Neural cell (in vitro differentiated cells): Measurements from ENCODE around the gene ADRA1B. TPM values are rescaled to one million over a fixed set of nuclear protein-coding genes. Genes with fewer than 3 reads are reported as not detected.

Experiments
- H2AFZ ChIP-seq: fragments of 200-600, 300-800 bp; sonication (generic), shearing (Covaris generic); 2 replicates; pipeline ENCODE4 v1.6.0; 2014; ENCODE audit warnings: low read depth, mild to moderate bottlenecking, antibody characterized with exemption, low read length, moderate library complexity
- H3F3A ChIP-seq: fragments of 200-600 bp; shearing (Covaris generic); 2 replicates; pipeline ENCODE4 v1.6.1; 2016; ENCODE audit warnings: mild to moderate bottlenecking, moderate library complexity, mixed read lengths, antibody characterized with exemption, low read length; ENCODE audit not compliant: insufficient read depth, poor library complexity, severe bottlenecking
- H3K27ac ChIP-seq: fragments of 200-600, 300-800 bp; sonication (generic), shearing (Covaris generic); 2 replicates; pipeline ENCODE4 v1.5.1; 2014; ENCODE audit warnings: mild to moderate bottlenecking, low read length, moderate library complexity
- H3K27me3 ChIP-seq: fragments of 300-800, 200-600 bp; sonication (generic), shearing (Covaris generic); 2 replicates; pipeline ENCODE4 v1.6.0; 2014; ENCODE audit warnings: mild to moderate bottlenecking, low read depth, low read length, moderate library complexity; ENCODE audit not compliant: insufficient read depth
- H3K36me3 ChIP-seq: fragments of 300-800, 200-600 bp; sonication (generic), shearing (Covaris generic); 2 replicates; pipeline ENCODE4 v1.5.1; 2014; ENCODE audit warnings: mild to moderate bottlenecking, antibody characterized with exemption, low read length, moderate library complexity; ENCODE audit not compliant: insufficient read depth
- H3K4me2 ChIP-seq: fragments of 300-800, 200-600 bp; sonication (generic), shearing (Covaris generic); 2 replicates; pipeline ENCODE4 v1.6.0; 2014; ENCODE audit warnings: mild to moderate bottlenecking, low read length
- H3K4me3 ChIP-seq: fragments of 300-800, 200-600 bp; sonication (generic), shearing (Covaris generic); 2 replicates; pipeline ENCODE4 v1.5.1; 2014; ENCODE audit warnings: mild to moderate bottlenecking, low read length, moderate library complexity
- H3K79me2 ChIP-seq: fragments of 200-600 bp; shearing (Covaris generic); replicated peaks from 2 replicates; pipeline ENCODE4 v1.6.0; 2014; ENCODE audit warnings: mild to moderate bottlenecking, low read length, moderate library complexity; ENCODE audit not compliant: insufficient read depth
- H3K9ac ChIP-seq: fragments of 300-800, 200-600 bp; sonication (generic), shearing (Covaris generic); 2 replicates; pipeline ENCODE4 v1.6.1; 2016; ENCODE audit warnings: mild to moderate bottlenecking, low read length, mixed read lengths
- H3K9me2 ChIP-seq: fragments of 200-600 bp; shearing (Covaris generic); 2 replicates; pipeline ENCODE4 v1.6.1; 2016; ENCODE audit warnings: mild to moderate bottlenecking, low read length, mixed read lengths; ENCODE audit not compliant: insufficient read depth
- H3K9me3 ChIP-seq: fragments of 200-600, 300-800 bp; sonication (generic), shearing (Covaris generic); 2 replicates; pipeline ENCODE4 v1.6.1; 2016; ENCODE audit warnings: mild to moderate bottlenecking, mixed run types, low read length, moderate library complexity, mixed read lengths
- H4K20me1 ChIP-seq: fragments of 200-600 bp; shearing (Covaris generic); 2 replicates; pipeline ENCODE4 v1.6.1; 2016; ENCODE audit warnings: mild to moderate bottlenecking, mixed run types; ENCODE audit not compliant: insufficient read depth
- EP300 ChIP-seq: fragments of 450-650 bp; conservative IDR thresholded peaks from 2 replicates; pipeline ENCODE4 v1.6.1; 2014; ENCODE audit warnings: antibody characterized with exemption, mild to moderate bottlenecking, moderate library complexity; ENCODE audit not compliant: poor library complexity, severe bottlenecking
- EZH2 ChIP-seq: fragments of 200-600, 300-800 bp; shearing (Covaris generic), sonication (generic); IDR thresholded peaks from 2 replicates; pipeline ENCODE4 v1.6.1; 2014; ENCODE audit warnings: antibody characterized with exemption, low read length, borderline replicate concordance, mild to moderate bottlenecking; ENCODE audit not compliant: insufficient read depth, poor library complexity, severe bottlenecking
- MXI1 ChIP-seq: fragments of 450-650 bp; conservative IDR thresholded peaks from 2 replicates; pipeline ENCODE4 v1.6.1; 2014; ENCODE audit warnings: antibody characterized with exemption, mild to moderate bottlenecking; ENCODE audit not compliant: poor library complexity, severe bottlenecking
- POLR2AphosphoS5 ChIP-seq: IDR thresholded peaks from 2 replicates; pipeline ENCODE4 v1.6.1; 2012
- RAD21 ChIP-seq: fragments of 450-650 bp; conservative IDR thresholded peaks from 2 replicates; pipeline ENCODE4 v1.6.1; 2014; ENCODE audit warnings: antibody characterized with exemption, mild to moderate bottlenecking, moderate library complexity
- SMC3 ChIP-seq: fragments of 450-650 bp; conservative IDR thresholded peaks from 2 replicates; pipeline ENCODE4 v1.6.1; 2014; ENCODE audit warnings: antibody characterized with exemption, mild to moderate bottlenecking, moderate library complexity; ENCODE audit not compliant: poor library complexity
- TAF1 ChIP-seq: IDR thresholded peaks from 2 replicates; pipeline ENCODE4 v1.6.1; 2012; ENCODE audit warnings: low read depth
- polyA plus RNA-seq: library from polyadenylated mRNA; depleted of rRNA; stranded (reverse); fragments of >200 nt; gene quantifications from 2 replicates; pipeline ENCODE4 v1.2.3, GENCODE V29; 2014
- TF ChIP-seq, protein P1 (sequence below): fragments of 450-650 bp; IDR thresholded peaks from 2 replicates; pipeline ENCODE4 v1.5.1; 2014; ENCODE audit warnings: antibody characterized with exemption, mild to moderate bottlenecking, moderate library complexity; ENCODE audit not compliant: poor library complexity, severe bottlenecking
- TF ChIP-seq, protein P2 (sequence below): IDR thresholded peaks from 2 replicates; pipeline ENCODE4 v1.6.1; 2012; ENCODE audit warnings: borderline replicate concordance

ADRA1B gene
- polyA plus RNA-seq, 1 donor from 2014 or later: 1.1 TPM

DNA sequence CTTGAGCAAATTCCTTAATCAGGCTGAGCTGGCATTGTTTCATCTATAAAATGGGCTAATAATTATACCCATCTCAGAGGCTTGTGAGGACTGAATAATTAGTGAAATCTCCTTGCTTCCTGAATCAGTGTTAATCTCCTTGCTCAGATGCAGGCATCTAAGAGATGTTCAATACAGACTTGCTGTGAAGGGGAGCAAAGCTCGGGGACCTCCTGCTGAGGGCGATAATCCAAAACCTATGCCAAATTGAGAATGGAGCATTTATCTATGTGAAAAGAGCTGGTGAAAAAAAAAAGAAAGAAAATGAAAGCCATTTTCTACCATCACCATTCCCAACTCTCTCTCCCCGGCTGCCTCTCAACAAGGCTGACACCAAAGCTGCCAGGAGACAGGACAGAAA lies 37.3 kb downstream of the ADRA1B start:
- TF ChIP-seq EZH2 (no peak), MXI1 (no peak), POLR2AphosphoS5 (no peak), SMC3 (no peak), RAD21 (no peak), EP300 (no peak)
- TF ChIP-seq, protein P1, sequence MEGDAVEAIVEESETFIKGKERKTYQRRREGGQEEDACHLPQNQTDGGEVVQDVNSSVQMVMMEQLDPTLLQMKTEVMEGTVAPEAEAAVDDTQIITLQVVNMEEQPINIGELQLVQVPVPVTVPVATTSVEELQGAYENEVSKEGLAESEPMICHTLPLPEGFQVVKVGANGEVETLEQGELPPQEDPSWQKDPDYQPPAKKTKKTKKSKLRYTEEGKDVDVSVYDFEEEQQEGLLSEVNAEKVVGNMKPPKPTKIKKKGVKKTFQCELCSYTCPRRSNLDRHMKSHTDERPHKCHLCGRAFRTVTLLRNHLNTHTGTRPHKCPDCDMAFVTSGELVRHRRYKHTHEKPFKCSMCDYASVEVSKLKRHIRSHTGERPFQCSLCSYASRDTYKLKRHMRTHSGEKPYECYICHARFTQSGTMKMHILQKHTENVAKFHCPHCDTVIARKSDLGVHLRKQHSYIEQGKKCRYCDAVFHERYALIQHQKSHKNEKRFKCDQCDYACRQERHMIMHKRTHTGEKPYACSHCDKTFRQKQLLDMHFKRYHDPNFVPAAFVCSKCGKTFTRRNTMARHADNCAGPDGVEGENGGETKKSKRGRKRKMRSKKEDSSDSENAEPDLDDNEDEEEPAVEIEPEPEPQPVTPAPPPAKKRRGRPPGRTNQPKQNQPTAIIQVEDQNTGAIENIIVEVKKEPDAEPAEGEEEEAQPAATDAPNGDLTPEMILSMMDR: no peak
- TF ChIP-seq, protein P2, sequence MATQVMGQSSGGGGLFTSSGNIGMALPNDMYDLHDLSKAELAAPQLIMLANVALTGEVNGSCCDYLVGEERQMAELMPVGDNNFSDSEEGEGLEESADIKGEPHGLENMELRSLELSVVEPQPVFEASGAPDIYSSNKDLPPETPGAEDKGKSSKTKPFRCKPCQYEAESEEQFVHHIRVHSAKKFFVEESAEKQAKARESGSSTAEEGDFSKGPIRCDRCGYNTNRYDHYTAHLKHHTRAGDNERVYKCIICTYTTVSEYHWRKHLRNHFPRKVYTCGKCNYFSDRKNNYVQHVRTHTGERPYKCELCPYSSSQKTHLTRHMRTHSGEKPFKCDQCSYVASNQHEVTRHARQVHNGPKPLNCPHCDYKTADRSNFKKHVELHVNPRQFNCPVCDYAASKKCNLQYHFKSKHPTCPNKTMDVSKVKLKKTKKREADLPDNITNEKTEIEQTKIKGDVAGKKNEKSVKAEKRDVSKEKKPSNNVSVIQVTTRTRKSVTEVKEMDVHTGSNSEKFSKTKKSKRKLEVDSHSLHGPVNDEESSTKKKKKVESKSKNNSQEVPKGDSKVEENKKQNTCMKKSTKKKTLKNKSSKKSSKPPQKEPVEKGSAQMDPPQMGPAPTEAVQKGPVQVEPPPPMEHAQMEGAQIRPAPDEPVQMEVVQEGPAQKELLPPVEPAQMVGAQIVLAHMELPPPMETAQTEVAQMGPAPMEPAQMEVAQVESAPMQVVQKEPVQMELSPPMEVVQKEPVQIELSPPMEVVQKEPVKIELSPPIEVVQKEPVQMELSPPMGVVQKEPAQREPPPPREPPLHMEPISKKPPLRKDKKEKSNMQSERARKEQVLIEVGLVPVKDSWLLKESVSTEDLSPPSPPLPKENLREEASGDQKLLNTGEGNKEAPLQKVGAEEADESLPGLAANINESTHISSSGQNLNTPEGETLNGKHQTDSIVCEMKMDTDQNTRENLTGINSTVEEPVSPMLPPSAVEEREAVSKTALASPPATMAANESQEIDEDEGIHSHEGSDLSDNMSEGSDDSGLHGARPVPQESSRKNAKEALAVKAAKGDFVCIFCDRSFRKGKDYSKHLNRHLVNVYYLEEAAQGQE: no peak
- Histone ChIP-seq H3K27ac (no peak overlapping the region), H3K36me3 (no peaks in the 10 kb centered on the region), H4K20me1 (no peaks in the 10 kb centered on the region), H3K9me3 (no peaks in the 10 kb centered on the region), H3K9me2 (no peaks in the 10 kb centered on the region), H3K27me3 (no peaks in the 10 kb centered on the region), H3K79me2 (no peaks in the 10 kb centered on the region), H3F3A (no peaks in the 10 kb centered on the region), H2AFZ (no peak overlapping the region), H3K9ac (no peak overlapping the region), H3K4me3 (no peak overlapping the region), H3K4me2 (no peak overlapping the region)

DNA sequence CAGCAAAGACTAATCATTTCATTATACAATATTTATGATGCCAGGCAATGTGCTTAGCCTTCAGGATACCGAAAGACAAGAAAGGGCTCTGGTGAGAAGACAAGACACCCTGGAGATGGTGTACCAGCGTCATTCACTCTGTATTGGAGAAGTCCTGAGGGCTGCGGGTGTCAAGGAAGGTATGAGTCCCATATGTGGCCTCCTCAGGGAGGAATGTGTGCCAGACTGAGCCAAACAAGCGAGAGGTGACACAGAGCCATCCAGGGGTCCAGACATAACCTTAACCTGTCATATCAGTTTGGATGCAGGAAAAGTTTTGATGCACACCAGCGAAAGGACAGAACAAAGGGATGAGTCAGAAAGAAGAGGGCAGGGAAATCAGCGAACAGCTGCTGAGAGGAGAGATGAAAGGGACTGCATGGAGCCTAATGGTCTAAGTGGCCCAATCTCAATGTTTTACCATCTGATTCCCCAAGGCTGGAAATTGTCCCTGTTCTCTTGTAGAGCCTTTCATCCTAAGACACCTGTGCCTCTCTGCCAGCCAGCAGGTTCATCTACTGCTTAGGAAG lies 38.9 kb downstream of the ADRA1B start:
- H3K9ac ChIP-seq: no peak overlapping the region
- no peak overlapping the region for H3K4me3 ChIP-seq
- no peak for TF ChIP-seq EZH2
- TF ChIP-seq, protein P1: no peak
- TF ChIP-seq, protein P2: no peak
- no peak for TF ChIP-seq RAD21
- TF ChIP-seq SMC3: no peak
- no peak for TF ChIP-seq TAF1
- no peak for TF ChIP-seq EP300
- no peak for TF ChIP-seq MXI1
- TF ChIP-seq POLR2AphosphoS5: no peak
- no peaks in the 10 kb centered on the region for H3K36me3 ChIP-seq
- H3K27ac ChIP-seq: no peak overlapping the region
- no peaks in the 10 kb centered on the region for H3K9me3 ChIP-seq
- H4K20me1 ChIP-seq: no peaks in the 10 kb centered on the region
- H3K4me2 ChIP-seq: no peak overlapping the region
- H3F3A ChIP-seq: no peaks in the 10 kb centered on the region
- no peaks in the 10 kb centered on the region for H3K27me3 ChIP-seq
- no peaks in the 10 kb centered on the region for H3K9me2 ChIP-seq
- no peaks in the 10 kb centered on the region for H3K79me2 ChIP-seq
- H2AFZ ChIP-seq: no peak overlapping the region
